Immature natural killer cell (primary cell): ENCODE data around the gene INHBC. TPM values are rescaled to one million over a fixed set of nuclear protein-coding genes. Genes with fewer than 3 reads are reported as not detected.
"Not testable (repeated sequence)": the region's sequence is repeated elsewhere in the genome, so short reads cannot be mapped to it uniquely, and the experiment has no call there.

ENCODE experiments used
- DNase-seq, 3 donors: peaks; one replicate each; pipeline ENCODE4 v3.0.0; 2022; ENCODE audit warnings: mixed read lengths in 1 of 3
- H3K27ac Mint-ChIP-seq, 6 donors: one replicate each; pipeline ENCODE4 v1.8.0; 2020; ENCODE audit warnings: mixed read lengths in 6 of 6, mild to moderate bottlenecking in 5 of 6, inconsistent platforms in 4 of 6, moderate library complexity in 3 of 6
- H3K27me3 Mint-ChIP-seq, 3 donors: one replicate each; pipeline ENCODE4 v1.8.0; 2020 to 2021; ENCODE audit warnings: low read depth in 3 of 3, mild to moderate bottlenecking in 3 of 3, mixed read lengths in 3 of 3, moderate library complexity in 3 of 3, inconsistent platforms in 1 of 3
- H3K36me3 Mint-ChIP-seq, 3 donors: one replicate each; pipeline ENCODE4 v1.8.0; 2020; ENCODE audit warnings: mixed read lengths in 3 of 3, inconsistent platforms in 2 of 3, mild to moderate bottlenecking in 2 of 3
- H3K4me1 Mint-ChIP-seq, 2 donors: one replicate each; pipeline ENCODE4 v1.8.0; 2020; ENCODE audit warnings: inconsistent platforms in 2 of 2, mild to moderate bottlenecking in 2 of 2, mixed read lengths in 2 of 2, moderate library complexity in 1 of 2
- H3K4me3 Mint-ChIP-seq, 5 donors: one replicate each; pipeline ENCODE4 v1.8.0; 2020; ENCODE audit warnings: mild to moderate bottlenecking in 5 of 5, mixed read lengths in 5 of 5, inconsistent platforms in 3 of 5, moderate library complexity in 3 of 5
- H3K9me3 Mint-ChIP-seq, 6 donors: one replicate each; pipeline ENCODE4 v1.8.0; 2020; ENCODE audit warnings: mild to moderate bottlenecking in 6 of 6, mixed read lengths in 6 of 6, inconsistent platforms in 4 of 6, moderate library complexity in 3 of 6
- polyA plus RNA-seq, 3 donors: library from polyadenylated mRNA; unstranded; fragments of 300-500 nt; fragmentation: Illumina TruSeq; gene quantifications; one replicate each; pipeline ENCODE4 v1.2.3, GENCODE V29; 2021

INHBC gene
- polyA plus RNA-seq, 3 donors from 2014 or later: 0.15 TPM; not detected in 2

GRCh38 chr12:57491393-57492280 lies 57.1 kb downstream of the INHBC start:
- peaks cover 6 to 13% (median 7%) of the 10 kb centered on the region in 3 donors for H3K27me3 Mint-ChIP-seq
- no peak for DNase-seq
- no peaks in the 10 kb centered on the region for H3K9me3 Mint-ChIP-seq
- H3K36me3 Mint-ChIP-seq: peaks cover 7 to 32% (median 15%) of the 10 kb centered on the region in 3 donors
- H3K4me3 Mint-ChIP-seq: peak overlapping the region in 3 of 5 donors; percentile 1 to 9 (median 1)
- H3K4me1 Mint-ChIP-seq: peaks cover 30 to 35% of the 10 kb centered on the region in 2 donors
- peak overlapping the region; percentile 3 to 88 (median 31) for H3K27ac Mint-ChIP-seq

DNA sequence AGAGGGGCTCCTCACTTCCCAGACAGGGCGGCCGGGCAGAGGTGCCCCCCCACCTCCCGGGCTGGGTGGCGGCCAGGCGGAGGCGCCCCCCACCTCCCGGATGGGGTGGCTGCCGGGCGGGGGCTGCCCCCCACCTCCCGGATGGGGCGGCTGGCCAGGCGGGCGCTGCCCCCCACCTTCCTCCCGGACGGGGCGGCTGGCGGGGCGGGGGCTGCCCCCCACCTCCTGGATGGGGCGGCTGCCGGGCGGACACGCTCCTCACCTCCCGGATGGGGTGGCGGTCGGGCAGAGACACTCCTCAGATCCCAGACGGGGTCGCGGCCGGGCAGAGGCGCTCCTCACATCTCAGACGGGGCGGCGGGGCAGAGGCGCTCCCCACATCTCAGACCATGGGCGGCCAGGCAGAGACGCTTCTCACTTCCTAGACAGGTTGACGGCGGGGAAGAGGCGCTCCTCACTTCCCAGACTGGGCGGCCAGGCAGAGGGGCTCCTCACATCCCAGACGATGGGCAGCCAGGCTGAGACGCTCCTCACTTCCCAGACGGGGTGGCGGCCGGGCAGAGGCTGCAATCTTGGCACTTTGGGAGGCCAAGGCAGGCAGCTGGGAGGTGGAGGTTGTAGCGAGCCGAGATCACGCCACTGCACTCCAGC lies 60.6 kb downstream of the INHBC start:
- Mint-ChIP-seq H3K36me3 (peaks cover 24 to 52% (median 27%) of the 10 kb centered on the region in 3 donors), H3K27ac (peak overlapping the region in 1 of 6 donors; percentile 11), H3K4me1 (peaks cover 8 to 10% of the 10 kb centered on the region in 2 donors)
- not testable (repeated sequence) for H3K4me3 Mint-ChIP-seq, H3K27me3 Mint-ChIP-seq, DNase-seq, H3K9me3 Mint-ChIP-seq

- H3K4me1 Mint-ChIP-seq: peaks cover 0 to 6% of the 10 kb centered on the region in 2 donors
- H3K9me3 Mint-ChIP-seq: no peaks in the 10 kb centered on the region
- no peak overlapping the region for H3K4me3 Mint-ChIP-seq
- H3K36me3 Mint-ChIP-seq: peaks cover 26 to 49% (median 27%) of the 10 kb centered on the region in 3 donors
- peaks cover 0 to 4% (median 0%) of the 10 kb centered on the region in 3 donors for H3K27me3 Mint-ChIP-seq
- H3K27ac Mint-ChIP-seq: peak overlapping the region in 2 of 6 donors; percentile 47 to 49
- no peak for DNase-seq
Measured at GRCh38 chr12:57496822-57497221, 62.2 kb downstream of the INHBC start.

DNA sequence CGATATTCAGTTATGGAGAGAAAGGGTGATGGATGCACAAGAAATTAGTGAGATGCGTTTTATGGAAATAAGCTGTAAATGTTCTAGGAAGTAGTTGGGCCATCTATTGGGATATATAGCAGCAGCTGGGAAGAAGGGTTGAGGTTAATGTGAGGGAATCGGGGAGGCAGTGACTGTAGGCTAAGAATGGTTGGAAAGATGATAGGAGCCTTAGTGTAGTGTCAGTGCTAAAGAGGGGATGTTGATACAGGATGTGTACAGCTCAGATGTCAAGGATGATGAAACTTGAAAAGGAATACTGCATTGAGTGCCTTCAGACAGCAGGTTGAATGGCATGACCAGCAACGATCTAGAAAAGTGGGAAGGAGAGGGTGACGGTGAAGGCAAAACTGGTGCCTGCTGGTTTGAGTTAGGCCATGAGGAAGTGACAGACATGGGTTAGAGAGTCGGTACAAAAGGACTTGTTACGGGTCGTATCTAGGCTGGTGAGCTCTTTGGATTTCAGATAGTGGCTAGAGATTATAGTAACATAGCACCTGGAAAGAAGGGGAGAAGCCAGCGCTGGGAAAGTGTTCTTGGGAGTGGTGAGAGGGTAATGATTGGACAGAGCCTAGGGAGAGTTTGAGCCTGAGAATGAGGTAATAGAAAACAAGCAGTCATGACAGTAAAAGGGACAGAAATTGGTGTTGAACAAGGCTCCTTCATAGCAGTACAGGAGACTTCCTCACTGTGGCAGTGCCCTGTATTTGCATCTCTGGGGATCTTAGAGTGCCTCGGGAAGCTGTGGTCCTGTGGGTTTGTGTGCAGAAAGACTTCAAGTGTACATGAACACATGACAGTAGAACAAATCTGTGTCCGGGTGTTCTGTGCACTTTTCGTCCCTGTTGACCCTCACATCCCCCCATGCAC lies 62.9 kb downstream of the INHBC start:
- Mint-ChIP-seq H3K27me3 (peaks cover 0 to 4% (median 0%) of the 10 kb centered on the region in 3 donors), H3K4me1 (peaks cover 0 to 6% of the 10 kb centered on the region in 2 donors), H3K9me3 (no peaks in the 10 kb centered on the region), H3K36me3 (peaks cover 30 to 52% (median 30%) of the 10 kb centered on the region in 3 donors), H3K4me3 (no peak overlapping the region), H3K27ac (peak overlapping the region in 3 of 6 donors; percentile 46 to 47 (median 47))
- no peak for DNase-seq

DNA sequence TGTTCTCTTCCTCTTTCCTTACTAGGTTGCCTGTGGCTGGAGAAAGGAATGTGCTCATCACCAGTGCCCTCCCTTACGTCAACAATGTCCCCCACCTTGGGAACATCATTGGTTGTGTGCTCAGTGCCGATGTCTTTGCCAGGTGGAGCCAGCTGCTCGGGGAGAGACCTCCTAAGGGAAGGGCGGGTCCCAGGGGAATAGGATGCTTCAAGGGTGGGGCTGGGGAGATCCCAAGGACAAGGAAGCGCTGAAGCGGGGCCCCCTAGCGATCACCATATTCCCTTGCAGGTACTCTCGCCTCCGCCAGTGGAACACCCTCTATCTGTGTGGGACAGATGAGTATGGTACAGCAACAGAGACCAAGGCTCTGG lies 63.5 kb downstream of the INHBC start:
- Mint-ChIP-seq H3K9me3 (no peaks in the 10 kb centered on the region), H3K4me3 (no peak overlapping the region), H3K36me3 (peaks cover 24 to 46% (median 34%) of the 10 kb centered on the region in 3 donors), H3K27ac (peak overlapping the region in 1 of 6 donors; percentile 46), H3K27me3 (peaks cover 0 to 2% (median 0%) of the 10 kb centered on the region in 3 donors), H3K4me1 (peaks cover 0 to 4% of the 10 kb centered on the region in 2 donors)
- DNase-seq: no peak

DNA sequence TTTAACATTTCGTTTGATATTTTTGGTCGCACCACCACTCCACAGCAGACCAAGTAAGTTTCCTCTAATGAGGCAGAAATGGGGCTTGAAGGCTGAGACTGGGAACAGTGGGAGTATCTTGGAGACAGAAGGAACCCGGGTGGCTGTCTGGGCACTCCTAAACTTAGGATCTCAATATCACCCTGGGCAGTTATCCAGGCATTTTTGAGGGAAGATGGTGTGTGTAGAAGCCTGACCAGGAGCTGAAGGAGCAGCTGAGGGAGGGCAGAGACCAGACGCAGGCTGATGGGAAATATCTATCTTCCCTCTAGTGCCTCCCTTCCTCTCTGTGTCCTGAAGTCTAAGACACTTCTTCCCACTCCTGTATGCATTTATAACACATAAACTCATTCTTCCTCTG lies 64.0 kb downstream of the INHBC start:
- H3K4me3 Mint-ChIP-seq: no peak overlapping the region
- no peak for DNase-seq
- H3K9me3 Mint-ChIP-seq: no peaks in the 10 kb centered on the region
- peaks cover 0 to 4% of the 10 kb centered on the region in 2 donors for H3K4me1 Mint-ChIP-seq
- no peak overlapping the region for H3K27ac Mint-ChIP-seq
- peaks cover 0 to 2% (median 0%) of the 10 kb centered on the region in 3 donors for H3K27me3 Mint-ChIP-seq
- peaks cover 24 to 47% (median 34%) of the 10 kb centered on the region in 3 donors for H3K36me3 Mint-ChIP-seq

DNA sequence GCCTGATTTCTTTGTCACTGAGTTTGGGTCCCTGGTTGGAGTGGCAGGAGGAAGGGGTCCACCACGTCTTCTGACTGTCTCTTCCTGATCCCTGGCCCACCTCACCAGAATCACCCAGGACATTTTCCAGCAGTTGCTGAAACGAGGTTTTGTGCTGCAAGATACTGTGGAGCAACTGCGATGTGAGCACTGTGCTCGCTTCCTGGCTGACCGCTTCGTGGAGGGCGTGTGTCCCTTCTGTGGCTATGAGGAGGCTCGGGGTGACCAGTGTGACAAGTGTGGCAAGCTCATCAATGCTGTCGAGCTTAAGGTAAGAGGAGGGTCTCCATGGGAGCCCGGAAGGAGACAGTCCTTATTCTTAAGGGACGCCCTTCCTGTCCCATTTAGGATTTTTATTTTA lies 65.6 kb downstream of the INHBC start:
- Mint-ChIP-seq H3K27me3 (no peaks in the 10 kb centered on the region), H3K27ac (no peak overlapping the region), H3K4me1 (peaks cover 0 to 4% of the 10 kb centered on the region in 2 donors), H3K9me3 (no peaks in the 10 kb centered on the region), H3K36me3 (peaks cover 28 to 50% (median 37%) of the 10 kb centered on the region in 3 donors), H3K4me3 (no peak overlapping the region)
- DNase-seq: no peak

Other genes starting within 250 kb of the INHBC start
- not detected for gene NXPH4, start 218.0 kb upstream of the INHBC start, polyA plus RNA-seq
- 10 to 100 TPM; 43.1 to 50.8 (median 49.3) TPM for gene SHMT2, start 205.1 kb upstream of the INHBC start, polyA plus RNA-seq
- not detected for gene STAC3, start 183.6 kb upstream of the INHBC start, polyA plus RNA-seq
- gene R3HDM2, start 3.7 kb upstream of the INHBC start, polyA plus RNA-seq: 10 to 100 TPM in 1 of 3 donors, 1 to 10 TPM in 1, under 1 TPM in 1; 0.12 to 19.0 (median 3.3) TPM
- gene INHBE, start 20.5 kb downstream of the INHBC start, polyA plus RNA-seq: not detected
- under 1 TPM in 2 of 3 donors, not detected in 1; 0.33 to 0.40 TPM for gene GLI1, start 25.0 kb downstream of the INHBC start, polyA plus RNA-seq
- gene ARHGAP9, start 45.1 kb downstream of the INHBC start, polyA plus RNA-seq: 100 to 1,000 TPM; 148 to 294 (median 163) TPM
- 100 to 1,000 TPM; 100 to 158 (median 114) TPM for gene MARS1, start 53.3 kb downstream of the INHBC start, polyA plus RNA-seq
- 10 to 100 TPM; 22.8 to 38.8 (median 29.4) TPM for gene DDIT3, start 85.7 kb downstream of the INHBC start, polyA plus RNA-seq
- gene MBD6, start 88.0 kb downstream of the INHBC start, polyA plus RNA-seq: 1 to 10 TPM; 1.8 to 5.5 (median 2.7) TPM
- 10 to 100 TPM; 90.2 to 99.0 (median 93.8) TPM for gene DCTN2, start 112.4 kb downstream of the INHBC start, polyA plus RNA-seq
- not detected for gene KIF5A, start 115.3 kb downstream of the INHBC start, polyA plus RNA-seq
- gene PIP4K2C, start 156.4 kb downstream of the INHBC start, polyA plus RNA-seq: 10 to 100 TPM; 33.0 to 61.8 (median 54.1) TPM
- 10 to 100 TPM in 1 of 3 donors, 1 to 10 TPM in 2; 8.1 to 20.2 (median 9.5) TPM for gene DTX3, start 170.0 kb downstream of the INHBC start, polyA plus RNA-seq
- under 1 TPM in 1 of 3 donors, not detected in 2; 0.27 TPM for gene ARHGEF25, start 176.7 kb downstream of the INHBC start, polyA plus RNA-seq
- not detected for gene B4GALNT1, start 198.4 kb downstream of the INHBC start, polyA plus RNA-seq